K562 (cell line): Measurements from ENCODE around the gene KHDRBS2. TPM values are rescaled to one million over a fixed set of nuclear protein-coding genes. Genes with fewer than 3 reads are reported as not detected.

Source experiments
- ATAC-seq: fragments of 200-7000 bp; cut with Tn5 transposase; 3 replicates; pipeline ENCODE4 v1.9.1; 2020; ENCODE audit warnings: moderate library complexity
- BruUV-seq: library from RNA; stranded (reverse); fragments of 400-500 nt; replicated peaks from 2 replicates; lab custom pipeline; 2021; lab: Mats Ljungman, UMichigan
- CTCF ChIA-PET: fragments of 300-600 bp; formaldehyde crosslinking; extraction: SDS; loops from one replicate; lab custom pipeline; 2021; ENCODE audit warnings: low intra/inter-chr PET ratio; lab: Yijun Ruan, JAX
- POLR2A ChIA-PET: fragments of 300-600, 350-650 bp; sonication (Branson Sonifier 250); formaldehyde crosslinking; extraction: SDS; loops from one replicate; lab custom pipeline; 2021; ENCODE audit warnings: antibody characterized with exemption, inconsistent platforms; lab: Yijun Ruan, JAX
- DNase-seq, 4 experiments: peaks; one replicate each; pipeline versions ENCODE4 v3.0.0 to v3.0.0-alpha.2; 2011 to 2018; ENCODE audit warnings: low spot score in 3 of 4, mixed read lengths in 3 of 4; ENCODE audit errors: extremely low read depth in 1 of 4
- FAIRE-seq: peaks from 2 replicates; lab custom pipeline; 2011; peaks lifted over from hg19 to GRCh38; lab: Jason Lieb, UNC
- H2AFZ ChIP-seq: 2 replicates; pipeline ENCODE4 v1.6.0; 2011; ENCODE audit warnings: low read depth, low read length, control low read depth, inconsistent platforms
- H3K27ac ChIP-seq: fragments of 200-600 bp; 3 replicates; pipeline ENCODE4 v1.8.0; 2011; ENCODE audit warnings: low read depth, mild to moderate bottlenecking, control low read depth, inconsistent platforms, low read length, moderate library complexity, mixed read lengths; ENCODE audit errors: extremely low read depth
- H3K27me3 ChIP-seq, 2 experiments: fragments of 300-600 bp in 1 of 2; 2 replicates in 1 of 2; 3 replicates in 1 of 2; pipeline versions ENCODE4 v1.6.0 to v1.8.0; 2011; ENCODE audit warnings: inconsistent platforms in 2 of 2, low read length in 2 of 2, mild to moderate bottlenecking in 1 of 2, mixed read lengths in 1 of 2, moderate library complexity in 1 of 2; ENCODE audit not compliant: control insufficient read depth in 2 of 2, insufficient read depth in 2 of 2
- H3K36me3 ChIP-seq: fragments of 300-600 bp; 3 replicates; pipeline ENCODE4 v1.8.0; 2011; ENCODE audit warnings: mild to moderate bottlenecking, low read length, inconsistent platforms; ENCODE audit not compliant: control insufficient read depth, insufficient read depth
- H3K4me1 ChIP-seq, 2 experiments: fragments of 200-600 bp in 1 of 2; replicated peaks in 1 of 2; 2 replicates in 1 of 2; 3 replicates in 1 of 2; pipeline versions ENCODE4 v1.5.1 to v1.8.0; 2011; ENCODE audit warnings: inconsistent platforms in 2 of 2, low read length in 2 of 2, mild to moderate bottlenecking in 1 of 2, mixed read lengths in 1 of 2, moderate library complexity in 1 of 2; ENCODE audit not compliant: control insufficient read depth in 2 of 2, insufficient read depth in 2 of 2
- H3K4me2 ChIP-seq: 2 replicates; pipeline ENCODE4 v1.6.1; 2011; ENCODE audit warnings: low read length, control low read depth, inconsistent platforms, mixed read lengths; ENCODE audit not compliant: insufficient read depth
- H3K4me3 ChIP-seq: fragments of 200-600 bp; sonication (generic), shearing (Covaris generic); 2 replicates; pipeline ENCODE4 v1.5.1; 2016; ENCODE audit warnings: control low read depth, inconsistent platforms
- H3K79me2 ChIP-seq: fragments of 200-600 bp; 3 replicates; pipeline ENCODE4 v1.8.0; 2011; ENCODE audit warnings: low read length, inconsistent platforms; ENCODE audit not compliant: control insufficient read depth, insufficient read depth
- H3K9ac ChIP-seq, 2 experiments: 2 replicates each; pipeline versions ENCODE4 v1.6.0 to v1.6.1; 2011; ENCODE audit warnings: low read depth in 2 of 2, low read length in 2 of 2, control low read depth in 1 of 2, inconsistent platforms in 1 of 2, mild to moderate bottlenecking in 1 of 2, mixed read lengths in 1 of 2; ENCODE audit not compliant: insufficient read depth in 1 of 2
- H3K9me1 ChIP-seq: one replicate; pipeline ENCODE4 v1.6.0; 2011; ENCODE audit warnings: inconsistent platforms, mild to moderate bottlenecking, low read length, moderate library complexity; ENCODE audit not compliant: control insufficient read depth, insufficient read depth
- H3K9me3 ChIP-seq: replicated peaks from 2 replicates; pipeline ENCODE4 v1.5.1; 2011; ENCODE audit warnings: low read depth, low read length, inconsistent platforms; ENCODE audit not compliant: control insufficient read depth, insufficient read depth
- H4K20me1 ChIP-seq: replicated peaks from 2 replicates; pipeline ENCODE4 v1.6.1; 2011; ENCODE audit warnings: low read length, inconsistent platforms, mixed read lengths; ENCODE audit not compliant: control insufficient read depth, insufficient read depth
- ARHGAP35 ChIP-seq: fragments of 450-650 bp; IDR thresholded peaks from 2 replicates; pipeline ENCODE4 v1.6.1; 2018; ENCODE audit not compliant: partially characterized antibody
- CAMTA2 ChIP-seq: fragments of 250-450 bp; sonication (Bioruptor Pico); conservative IDR thresholded peaks from 2 replicates; pipeline ENCODE4 v1.5.1; 2022
- JUND ChIP-seq, 2 experiments: IDR thresholded peaks; 2 replicates in 1 of 2; 3 replicates in 1 of 2; pipeline ENCODE4 v1.6.1; 2011; ENCODE audit warnings: borderline replicate concordance in 2 of 2, low read depth in 2 of 2, low read length in 2 of 2, improper control_type of control experiment in 1 of 2, missing biosample characterization in 1 of 2, missing genetic modification characterization in 1 of 2, missing genetic modification reagents in 1 of 2
- MAFK ChIP-seq: IDR thresholded peaks from 2 replicates; pipeline ENCODE4 v1.6.1; 2011; ENCODE audit warnings: low read length, improper control_type of control experiment
- POLR3G ChIP-seq: IDR thresholded peaks from 2 replicates; pipeline ENCODE4 v1.6.1; 2011; ENCODE audit not compliant: insufficient read length, insufficient replicate concordance; ENCODE audit errors: extremely low read depth
- RBM14 ChIP-seq: fragments of 200-400 bp; formaldehyde crosslinking; IDR thresholded peaks from 2 replicates; pipeline ENCODE4 v1.6.1; 2018; ENCODE audit warnings: low read depth, mild to moderate bottlenecking, low read length, moderate library complexity, borderline replicate concordance; ENCODE audit not compliant: insufficient read depth
- RFX7 ChIP-seq: fragments of 250-450 bp; sonication (Bioruptor Pico); IDR thresholded peaks from 2 replicates; pipeline ENCODE4 v1.5.1; 2021; ENCODE audit warnings: mild to moderate bottlenecking
- ZNF263 ChIP-seq: sonication (generic); formaldehyde crosslinking; IDR thresholded peaks from 2 replicates; pipeline ENCODE4 v1.8.0; 2022; ENCODE audit warnings: mild to moderate bottlenecking, missing genetic modification reagents, borderline replicate concordance
- ZNF696 ChIP-seq: fragments of 250-450 bp; sonication (Bioruptor Pico); conservative IDR thresholded peaks from 2 replicates; pipeline ENCODE4 v1.4.0; 2020; ENCODE audit warnings: mild to moderate bottlenecking, moderate library complexity
- WGBS: fragments of 100-300 bp; shearing (Covaris generic); methylation state at CpG from one replicate; pipeline ENCODE4 v1.1.6; 2016; ENCODE audit warnings: low coverage, mixed read lengths; ENCODE audit not compliant: insufficient coverage; ENCODE audit errors: missing lambda C conversion rate; 5-methylcytosine and 5-hydroxymethylcytosine counted together
- in situ Hi-C: fragments of 300-500 bp; cut with MboI; formaldehyde crosslinking; loops from 4 replicates; pipeline ENCODE4 v1.15.0; 2018; ENCODE audit warnings: inconsistent platforms, mixed read lengths
- intact Hi-C: fragments of 100-400 bp; cut with micrococcal nuclease; formaldehyde crosslinking; loops from 2 replicates; pipeline ENCODE4 v1.14.2; 2022
- polyA plus RNA-seq, 8 experiments: library from polyadenylated mRNA; depleted of rRNA in 4 of 8; stranded (reverse) in 5 of 8; unstranded in 3 of 8; fragments of >200 nt; fragmentation: Nextera tagmentation in 2 of 8; fragmentation: Illumina TruSeq in 1 of 8; extraction: Ambion mirVana in 2 of 8; extraction: Trizol in 1 of 8; gene quantifications; 2 replicates each; pipeline versions ENCODE4 v1.2.1 to v1.2.3, GENCODE V29; 2011 to 2014; ENCODE audit warnings: inconsistent platforms in 1 of 8, missing spikeins in 1 of 8
- total RNA-seq, 7 experiments: library from RNA; depleted of rRNA in 6 of 7; stranded (reverse); fragments of >200 nt in 6 of 7; fragmentation: Illumina TruSeq in 2 of 7; extraction: Trizol in 2 of 7; gene quantifications; 2 replicates each; pipeline versions ENCODE4 v1.2.1 to v1.2.3, GENCODE V29; 2011 to 2021; ENCODE audit warnings: low replicate concordance in 1 of 7
- TF ChIP-seq, protein P1 (sequence below), 3 experiments: fragments of 200-800 bp in 1 of 3; sonication (Bioruptor generic) in 1 of 3; sonication (generic) in 1 of 3; formaldehyde crosslinking in 1 of 3; IDR thresholded peaks; 2 replicates each; pipeline versions ENCODE4 v1.6.1 to v1.8.0; 2016 to 2022; ENCODE audit warnings: mild to moderate bottlenecking in 2 of 3, missing compliant biosample characterization in 2 of 3, missing genetic modification characterization in 2 of 3, missing genetic modification reagents in 1 of 3
- TF ChIP-seq, protein P2 (sequence below), 2 experiments: fragments of 450-650 bp; IDR thresholded peaks; 2 replicates each; pipeline ENCODE4 v1.6.1; 2016

Gene KHDRBS2
- total and polyA plus RNA-seq, 9 of the 15 experiments (the other 6 are each of a cell fraction or from before 2014, with no cell fraction given): not detected

- DNase-seq: no peak
- in situ Hi-C loops: no loop called here
- H3K36me3 ChIP-seq: no peaks in the 10 kb centered on the region
- no peak overlapping the region for H2AFZ ChIP-seq
- no peak overlapping the region for H3K27ac ChIP-seq
- H3K9ac ChIP-seq: no peak overlapping the region
- CTCF ChIA-PET: no interaction called here
- TF ChIP-seq, protein P1, sequence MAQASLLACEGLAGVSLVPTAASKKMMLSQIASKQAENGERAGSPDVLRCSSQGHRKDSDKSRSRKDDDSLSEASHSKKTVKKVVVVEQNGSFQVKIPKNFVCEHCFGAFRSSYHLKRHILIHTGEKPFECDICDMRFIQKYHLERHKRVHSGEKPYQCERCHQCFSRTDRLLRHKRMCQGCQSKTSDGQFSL (CRISPR knock-in tag; IDR thresholded peaks at IDR 0.05): no peak
- TF ChIP-seq, protein P1 (tag; IDR thresholded peaks at IDR 0.05): no peak
- no peak for TF ChIP-seq MAFK
- TF ChIP-seq, all 486 proteins: peak for 0
- no peak for ATAC-seq
- Histone ChIP-seq H3K9me3 (no peaks in the 10 kb centered on the region), H3K4me3 (no peak overlapping the region), H3K4me1 (no peaks in the 10 kb centered on the region), H3K27me3 (no peaks in the 10 kb centered on the region), H3K4me2 (no peak overlapping the region), H3K9me1 (no peaks in the 10 kb centered on the region), H4K20me1 (no peaks in the 10 kb centered on the region), H3K79me2 (no peaks in the 10 kb centered on the region)
- intact Hi-C loops: no loop called here
- no TSS peak for BruUV-seq
- WGBS: 0% methylated on average over 4 of the region's 4 CpGs
- POLR2A ChIA-PET: no interaction called here
- no peak for FAIRE-seq
Observed at GRCh38 chr6:62162858-62163257, 123.2 kb downstream of the KHDRBS2 start.

DNA sequence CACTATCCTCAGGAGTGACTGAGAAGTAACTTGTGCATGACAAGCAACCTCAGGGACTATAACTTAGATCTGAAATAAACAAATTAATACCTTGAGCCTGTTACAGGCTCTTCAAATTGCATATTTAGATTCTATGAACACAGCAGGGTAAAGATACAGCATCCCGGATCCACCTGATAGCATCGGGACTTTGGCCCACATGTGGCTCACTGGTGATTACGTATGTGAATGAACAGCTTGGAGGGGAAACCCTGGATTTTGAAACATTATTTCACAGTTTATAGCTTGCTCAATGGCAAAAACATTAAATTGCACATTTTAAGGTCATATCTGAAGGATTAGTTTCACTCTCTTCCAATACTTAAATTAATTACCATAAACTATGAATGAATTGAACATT, 133.2 kb downstream of the KHDRBS2 start:
- Histone ChIP-seq H3K9ac (no peak overlapping the region), H4K20me1 (no peaks in the 10 kb centered on the region), H3K36me3 (no peaks in the 10 kb centered on the region), H3K27me3 (no peaks in the 10 kb centered on the region), H2AFZ (no peak overlapping the region), H3K9me3 (no peaks in the 10 kb centered on the region), H3K79me2 (no peaks in the 10 kb centered on the region), H3K4me3 (no peak overlapping the region)
- no peak for ATAC-seq
- intact Hi-C loops: no loop called here
- in situ Hi-C loops: no loop called here
- FAIRE-seq: no peak
- WGBS: 0% methylated on average over 3 of the region's 3 CpGs
- BruUV-seq: no TSS peak
- POLR2A ChIA-PET: no interaction called here
- CTCF ChIA-PET: no interaction called here
- TF ChIP-seq RBM14 (no peak), POLR3G (no peak), ZNF263 (CRISPR knock-in tag) (no peak), RFX7 (CRISPR knock-in tag) (no peak), CAMTA2 (CRISPR knock-in tag) (no peak), ZNF696 (CRISPR knock-in tag) (no peak), JUND (IDR thresholded peaks at IDR 0.05; ENCODE audit: borderline replicate concordance, low read depth, low read length) (no peak), JUND (tag; IDR thresholded peaks at IDR 0.05; ENCODE audit: borderline replicate concordance, low read depth, low read length) (no peak), ARHGAP35 (no peak)
- TF ChIP-seq, protein P2, sequence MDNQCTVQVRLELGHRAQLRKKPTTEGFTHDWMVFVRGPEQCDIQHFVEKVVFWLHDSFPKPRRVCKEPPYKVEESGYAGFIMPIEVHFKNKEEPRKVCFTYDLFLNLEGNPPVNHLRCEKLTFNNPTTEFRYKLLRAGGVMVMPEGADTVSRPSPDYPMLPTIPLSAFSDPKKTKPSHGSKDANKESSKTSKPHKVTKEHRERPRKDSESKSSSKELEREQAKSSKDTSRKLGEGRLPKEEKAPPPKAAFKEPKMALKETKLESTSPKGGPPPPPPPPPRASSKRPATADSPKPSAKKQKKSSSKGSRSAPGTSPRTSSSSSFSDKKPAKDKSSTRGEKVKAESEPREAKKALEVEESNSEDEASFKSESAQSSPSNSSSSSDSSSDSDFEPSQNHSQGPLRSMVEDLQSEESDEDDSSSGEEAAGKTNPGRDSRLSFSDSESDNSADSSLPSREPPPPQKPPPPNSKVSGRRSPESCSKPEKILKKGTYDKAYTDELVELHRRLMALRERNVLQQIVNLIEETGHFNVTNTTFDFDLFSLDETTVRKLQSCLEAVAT (IDR thresholded peaks at IDR 0.05): no peak
- TF ChIP-seq, all 486 proteins: peak for 0
- Histone ChIP-seq H3K4me2 (no peak overlapping the region), H3K4me1 (no peaks in the 10 kb centered on the region), H3K27ac (no peak overlapping the region), H3K9me1 (no peaks in the 10 kb centered on the region)
- no peak for DNase-seq
